GM20431 (cell line): Measurements from ENCODE around the gene MAF.

ENCODE experiments used
- in situ Hi-C: fragments of 300-500 bp; cut with MseI, MboI; formaldehyde crosslinking; loops from one replicate; pipeline ENCODE4 v1.15.0; 2020; ENCODE audit warnings: low sequenced_read_pairs; ENCODE audit not compliant: unreplicated experiment

The MAF gene

DNA sequence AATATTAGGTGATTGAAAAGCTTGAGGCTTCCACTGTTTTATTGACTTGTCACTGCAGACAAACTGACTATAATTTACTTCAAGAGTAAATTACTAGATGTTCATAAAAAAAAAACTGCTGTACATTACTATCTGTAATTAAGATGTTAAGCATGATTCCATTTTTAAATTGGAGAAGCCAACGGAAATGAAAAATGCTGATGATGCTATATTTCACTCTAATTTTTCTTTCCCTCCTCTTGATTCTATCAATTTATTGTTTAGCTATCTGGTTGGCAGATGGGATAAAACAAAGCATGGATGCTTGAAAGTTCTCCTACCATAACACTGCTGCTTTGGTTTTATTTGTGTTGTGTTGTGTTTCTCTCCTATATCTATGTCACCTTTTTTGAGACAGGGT is 41.0 kb downstream of the MAF start:
- in situ Hi-C loops: no loop called here

DNA sequence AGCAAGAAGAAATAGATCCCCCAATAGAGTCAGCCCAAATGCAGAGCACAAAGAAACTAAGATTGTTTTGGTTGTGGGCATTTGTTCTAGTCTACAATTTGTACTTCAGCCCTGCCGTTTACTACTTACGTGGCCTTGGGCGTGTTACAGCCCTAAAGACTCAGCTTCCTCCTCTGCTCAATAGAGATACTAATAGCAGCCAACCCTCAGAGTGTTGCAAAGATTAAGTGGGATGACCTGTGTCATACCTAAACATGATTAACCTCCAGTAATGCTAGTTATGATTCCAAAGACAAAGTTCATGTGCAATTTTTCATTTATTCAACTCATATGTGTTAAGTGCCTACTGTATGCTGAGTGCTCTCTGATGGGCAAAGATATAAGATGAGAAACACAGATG is 43.1 kb downstream of the MAF start:
- in situ Hi-C loops: no loop called here

DNA sequence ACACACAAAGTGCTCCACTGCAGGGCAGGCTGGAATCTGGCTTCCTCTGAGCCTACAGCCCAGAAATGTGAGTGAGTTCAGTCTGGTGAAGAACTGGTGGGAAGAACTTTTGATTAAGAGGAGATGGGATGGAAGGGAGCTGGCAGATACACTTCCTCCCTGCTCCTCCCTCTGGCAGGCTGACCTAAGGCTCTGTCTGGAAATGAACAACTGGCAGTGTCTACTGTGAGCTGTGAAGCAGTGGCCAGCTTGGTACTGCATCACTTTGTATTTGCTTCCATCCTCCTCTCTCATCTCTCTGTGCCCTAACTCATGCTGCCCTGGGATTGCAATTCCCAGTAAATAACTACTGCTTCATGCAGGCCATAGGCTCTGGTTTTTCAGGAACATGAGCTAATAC is 45.6 kb downstream of the MAF start:
- in situ Hi-C loops: no loop called here

GRCh38 chr16:79550373-79550772 is 50.2 kb downstream of the MAF start:
- in situ Hi-C loops: no loop called here

DNA sequence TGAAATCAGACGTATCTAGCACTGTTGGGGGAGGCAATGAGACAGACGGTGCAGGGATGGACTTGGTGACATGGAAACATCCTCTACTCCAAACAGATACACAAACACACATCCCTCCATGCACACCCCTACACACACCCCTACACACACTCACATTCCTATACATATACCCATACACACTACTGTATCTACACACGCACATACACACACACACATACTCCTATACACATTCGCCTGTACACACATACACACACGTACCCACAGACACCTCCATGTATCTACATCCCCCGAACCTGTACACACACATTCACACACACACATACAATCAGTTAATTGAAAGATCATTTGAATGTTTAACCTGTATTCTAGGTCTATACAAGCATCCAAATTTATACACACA is 53.5 kb downstream of the MAF start:
- in situ Hi-C loops: no loop called here
